ENCODE data around the gene ANGPTL2.

The ANGPTL2 gene

GRCh38 chr9:127093319-127094020, 29.0 kb downstream of the ANGPTL2 start:
- DNase-seq (ENCODE audit: low read depth) = no peak

- no peak for DNase-seq (ENCODE audit: low read depth)
These were observed 30.3 kb downstream of the ANGPTL2 start for GRCh38 chr9:127092041-127092608.

DNA sequence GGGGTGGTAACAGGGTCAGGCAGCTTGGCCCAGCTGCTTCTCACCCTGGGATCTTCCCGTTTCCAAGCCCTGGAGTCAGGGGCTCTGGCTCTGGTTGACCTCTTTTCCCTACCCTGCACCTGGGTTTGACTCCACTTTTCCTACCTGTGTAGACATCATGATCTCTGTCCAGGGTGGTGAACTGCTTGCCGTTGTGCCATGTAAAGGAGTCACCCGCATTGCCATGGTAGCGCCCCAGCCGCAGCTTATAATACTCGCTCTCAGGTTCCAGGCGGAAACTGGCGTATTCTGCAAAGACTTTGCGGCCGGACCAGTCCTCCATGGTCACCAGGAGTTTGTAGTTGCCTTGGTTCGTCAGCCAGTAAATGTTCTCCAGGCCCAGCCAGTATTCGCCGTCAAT, 30.9 kb downstream of the ANGPTL2 start:
- DNase-seq (ENCODE audit: low read depth) = no peak

- no peak for DNase-seq (ENCODE audit: low read depth)
These were observed 32.0 kb downstream of the ANGPTL2 start for GRCh38 chr9:127090341-127090985.

DNA sequence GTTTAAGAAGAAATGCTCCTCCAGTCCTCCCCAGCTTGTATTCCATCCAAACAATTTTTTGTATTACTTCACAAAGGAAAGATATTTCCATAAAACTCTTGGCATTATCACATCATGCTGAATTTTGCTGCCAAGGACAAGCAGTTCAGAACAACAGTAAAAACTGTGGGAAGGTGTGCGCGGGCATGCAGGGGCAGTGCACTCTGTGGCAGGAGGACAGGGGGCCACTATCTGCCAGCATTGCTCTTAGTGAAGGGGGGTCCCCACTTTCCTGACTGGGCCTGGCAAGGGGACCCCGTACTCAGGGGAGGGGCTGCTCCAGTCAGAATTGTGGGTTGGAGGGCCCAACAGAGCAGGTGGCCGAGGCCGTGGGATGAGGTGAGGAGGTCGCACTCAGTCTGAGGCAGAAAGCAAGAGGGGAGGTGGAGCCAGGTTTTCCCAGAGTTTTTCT, 32.8 kb downstream of the ANGPTL2 start:
- DNase-seq (ENCODE audit: low read depth) = no peak

DNA sequence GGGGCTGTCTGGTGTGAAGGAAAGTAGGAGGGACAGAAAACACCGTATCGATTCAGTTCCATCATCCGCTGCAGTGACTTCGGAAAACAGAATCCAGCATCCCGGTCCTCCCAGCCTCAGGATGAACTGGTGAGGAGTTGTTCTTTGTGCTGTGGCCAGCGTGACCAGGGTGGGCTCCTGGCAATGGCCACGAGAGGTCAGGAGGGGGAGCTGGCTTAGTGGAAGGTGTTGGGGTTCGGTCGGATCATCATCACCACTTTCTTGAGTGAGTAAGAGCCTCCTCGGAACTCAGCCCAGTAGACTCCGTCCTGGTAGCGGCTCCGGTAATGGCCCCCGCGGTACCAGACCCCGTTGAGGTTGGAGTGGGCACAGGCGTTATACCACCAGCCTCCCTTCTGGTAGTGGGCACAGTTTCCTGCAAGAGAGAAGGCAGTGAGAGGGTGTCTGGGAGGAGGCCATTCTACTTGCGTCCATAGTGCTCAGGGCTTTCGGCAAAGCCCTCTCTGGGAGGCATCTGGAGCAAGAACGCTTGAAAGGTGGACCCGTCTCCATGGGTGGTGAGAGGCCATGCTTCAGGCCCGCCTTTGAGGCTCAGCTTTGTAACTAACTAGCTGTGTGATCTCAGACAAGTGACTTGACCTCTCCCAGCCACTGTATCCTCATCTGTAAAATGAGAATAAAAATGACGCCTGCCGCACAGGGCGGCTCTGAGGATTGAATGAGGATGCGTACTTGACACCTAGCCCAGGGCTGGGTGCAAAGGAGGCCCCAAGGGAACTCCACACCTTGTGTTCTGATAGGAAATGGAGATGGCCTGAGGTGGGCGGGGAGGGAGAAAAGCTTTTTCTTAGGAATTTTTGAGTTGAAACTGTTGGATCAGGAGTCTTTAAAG, 33.5 kb downstream of the ANGPTL2 start:
- DNase-seq (ENCODE audit: low read depth) = no peak

DNA sequence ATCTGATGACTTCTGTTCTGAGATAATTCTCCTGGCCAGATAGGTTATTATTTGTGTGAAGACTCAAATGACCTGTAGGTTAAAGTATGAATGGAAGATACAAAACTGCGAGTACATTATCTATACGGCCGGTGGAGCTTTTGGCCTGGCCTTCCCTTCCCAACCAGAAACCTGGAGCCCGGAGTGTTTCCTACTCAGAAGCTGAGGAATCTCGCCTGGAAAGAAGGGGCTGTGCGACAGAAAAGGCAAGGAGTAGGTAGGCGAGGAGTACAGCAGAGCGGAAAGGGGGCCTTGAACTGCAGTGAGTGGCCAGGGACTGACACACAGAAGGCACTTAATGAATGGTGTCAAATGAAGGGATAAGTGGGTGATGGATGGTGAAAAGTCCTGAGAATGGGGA, 34.6 kb downstream of the ANGPTL2 start:
- no peak for DNase-seq (ENCODE audit: low read depth)

- DNase-seq (ENCODE audit: low read depth) = no peak
These were observed 35.0 kb downstream of the ANGPTL2 start for GRCh38 chr9:127087411-127087810.

DNA sequence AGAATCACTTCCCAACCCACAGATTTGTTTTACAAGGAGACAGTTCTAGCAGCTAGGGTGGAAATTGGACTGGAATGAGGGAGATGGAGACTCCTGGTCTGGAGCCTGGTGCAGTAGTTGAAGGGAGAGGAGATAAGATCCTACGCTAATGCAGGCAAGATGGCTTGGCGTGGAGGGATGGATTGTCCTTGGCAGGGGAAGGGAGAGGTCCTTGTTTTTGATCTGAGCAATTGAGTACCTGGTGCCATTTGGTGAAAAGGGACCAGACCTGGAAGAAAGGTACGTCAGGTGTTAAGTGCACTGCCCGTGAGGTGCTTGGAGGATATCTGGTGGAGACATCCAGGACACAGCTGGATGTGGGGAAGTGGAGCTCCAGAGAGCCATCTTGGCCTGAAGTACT, 35.7 kb downstream of the ANGPTL2 start:
- no peak for DNase-seq (ENCODE audit: low read depth)

GRCh38 chr9:127085186-127085585, 37.2 kb downstream of the ANGPTL2 start:
- no peak for DNase-seq (ENCODE audit: low read depth)

- no peak for DNase-seq (ENCODE audit: low read depth)
These were observed 38.1 kb downstream of the ANGPTL2 start for GRCh38 chr9:127084076-127085039.

GRCh38 chr9:127083138-127083980, 39.1 kb downstream of the ANGPTL2 start:
- no peak for DNase-seq (ENCODE audit: low read depth)

DNA sequence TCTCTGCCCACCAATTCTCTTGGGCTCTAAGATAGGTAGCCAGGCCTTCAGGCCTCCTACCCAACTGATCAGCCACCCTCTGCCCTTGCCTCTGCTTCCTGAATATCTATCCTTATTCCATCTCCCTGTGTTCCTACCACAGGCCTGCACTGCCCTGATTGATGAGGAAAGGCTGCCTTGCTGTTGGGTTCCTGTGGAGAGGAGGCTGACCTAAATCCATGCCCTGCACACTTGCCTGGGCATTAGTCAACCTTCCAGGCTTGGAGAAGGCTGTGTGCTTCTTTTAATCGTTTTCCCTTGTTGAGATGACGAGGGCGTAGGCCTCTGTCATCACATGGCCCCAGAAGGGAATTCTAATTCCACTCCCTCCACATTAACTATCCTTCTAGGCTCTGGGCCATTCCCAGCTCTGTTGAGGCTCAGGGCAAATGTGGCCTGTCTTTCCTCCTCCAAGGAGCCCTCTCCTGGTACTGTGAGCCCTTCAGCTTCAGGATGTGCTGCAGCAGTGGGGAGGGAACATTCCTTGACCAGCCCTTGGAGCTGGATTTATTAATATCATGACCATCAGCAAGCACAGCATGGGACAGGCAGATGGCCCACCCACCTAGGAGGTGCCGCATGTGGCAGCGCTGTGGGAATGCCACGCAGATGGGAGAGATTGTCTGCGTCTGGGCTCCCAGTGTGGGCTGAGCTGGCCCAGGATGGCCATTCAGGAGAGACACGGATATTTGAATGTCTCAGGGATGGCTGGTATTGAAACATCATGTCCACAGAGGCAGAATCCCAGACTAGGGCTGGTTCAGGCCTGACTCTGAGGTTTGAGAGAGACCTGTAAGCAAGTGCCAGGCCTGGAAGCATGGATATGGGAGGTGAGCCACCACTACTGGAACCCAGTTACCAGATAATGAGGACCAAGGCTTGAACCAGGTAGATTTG, 40.9 kb downstream of the ANGPTL2 start:
- no peak for DNase-seq (ENCODE audit: low read depth)

DNA sequence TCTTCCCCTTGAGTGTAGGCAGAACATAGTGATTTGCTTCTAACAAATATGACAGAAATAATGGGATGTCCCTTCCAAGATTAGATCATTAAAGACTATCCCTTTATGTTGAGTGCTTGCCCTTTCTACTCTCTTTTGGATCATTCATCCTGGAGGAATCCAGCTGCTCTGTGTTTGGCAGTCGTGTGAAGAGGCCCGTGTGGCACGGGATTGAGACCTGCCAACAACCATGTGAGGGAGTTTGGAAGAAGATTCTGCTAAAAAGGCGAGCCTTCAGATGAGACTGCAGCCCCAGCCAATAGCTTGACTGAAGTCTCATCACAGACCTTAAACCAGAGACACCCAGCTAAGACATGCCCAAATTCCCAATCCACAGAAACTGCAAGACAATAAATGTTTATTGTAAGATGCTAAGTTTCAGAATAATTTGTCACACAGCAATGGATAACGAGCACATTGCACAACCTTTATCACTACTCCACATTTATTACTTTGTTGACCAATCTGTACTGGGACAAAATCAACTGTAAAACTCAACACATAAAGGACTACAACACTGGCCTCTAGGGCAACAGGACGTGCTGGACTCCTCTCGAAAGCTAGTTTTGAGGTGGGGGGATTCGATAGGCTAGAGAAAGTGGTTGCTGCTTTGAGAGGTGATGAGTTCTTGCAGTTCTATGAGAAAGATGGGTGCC, 42.8 kb downstream of the ANGPTL2 start:
- DNase-seq (ENCODE audit: low read depth) = no peak

DNA sequence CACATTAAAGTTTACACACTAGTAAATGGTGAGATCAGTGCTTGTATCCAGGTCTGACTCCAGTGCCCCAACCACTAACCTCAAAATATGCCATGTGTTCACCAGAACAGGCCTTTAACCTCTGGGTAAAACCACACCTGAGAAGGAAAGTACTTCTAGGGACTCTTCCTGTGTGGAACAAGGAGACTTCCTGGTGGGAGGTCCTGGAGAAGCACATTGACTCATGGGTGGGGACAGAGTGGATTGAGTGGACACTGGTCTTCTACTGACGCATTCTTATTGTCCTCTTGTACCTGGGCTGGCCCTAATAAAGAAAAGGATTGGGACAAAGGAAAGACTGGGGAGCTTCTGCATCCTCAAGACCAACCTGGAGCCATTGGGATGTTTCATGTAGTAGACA, 43.4 kb downstream of the ANGPTL2 start:
- DNase-seq (ENCODE audit: low read depth) = no peak

- no peak for DNase-seq (ENCODE audit: low read depth)
These were observed 44.1 kb downstream of the ANGPTL2 start for GRCh38 chr9:127078336-127078735.

DNA sequence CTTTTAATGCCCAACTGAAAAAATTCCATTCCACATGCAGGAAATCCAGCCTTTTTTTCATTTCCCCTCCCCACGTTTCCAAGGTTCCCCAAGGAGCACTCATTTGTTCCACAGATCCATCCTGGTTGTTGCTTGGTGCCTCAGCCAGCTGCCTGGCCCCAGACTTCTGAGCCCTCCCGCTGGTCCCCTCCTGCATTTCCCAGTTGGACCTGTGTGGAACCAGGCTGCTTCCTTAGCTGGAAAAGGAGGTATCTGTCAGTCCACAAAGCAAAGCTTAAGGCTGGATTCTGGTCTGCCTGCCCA, 44.8 kb downstream of the ANGPTL2 start:
- no peak for DNase-seq (ENCODE audit: low read depth)

GRCh38 chr9:127076860-127077643, 45.4 kb downstream of the ANGPTL2 start:
- DNase-seq (ENCODE audit: low read depth) = no peak

All from HS-27A (cell line).